ENCODE data around the gene FLT3.
"Not testable (repeated sequence)": the region's sequence is repeated elsewhere in the genome, so short reads cannot be mapped to it uniquely, and the experiment has no call there.

The FLT3 gene

DNA sequence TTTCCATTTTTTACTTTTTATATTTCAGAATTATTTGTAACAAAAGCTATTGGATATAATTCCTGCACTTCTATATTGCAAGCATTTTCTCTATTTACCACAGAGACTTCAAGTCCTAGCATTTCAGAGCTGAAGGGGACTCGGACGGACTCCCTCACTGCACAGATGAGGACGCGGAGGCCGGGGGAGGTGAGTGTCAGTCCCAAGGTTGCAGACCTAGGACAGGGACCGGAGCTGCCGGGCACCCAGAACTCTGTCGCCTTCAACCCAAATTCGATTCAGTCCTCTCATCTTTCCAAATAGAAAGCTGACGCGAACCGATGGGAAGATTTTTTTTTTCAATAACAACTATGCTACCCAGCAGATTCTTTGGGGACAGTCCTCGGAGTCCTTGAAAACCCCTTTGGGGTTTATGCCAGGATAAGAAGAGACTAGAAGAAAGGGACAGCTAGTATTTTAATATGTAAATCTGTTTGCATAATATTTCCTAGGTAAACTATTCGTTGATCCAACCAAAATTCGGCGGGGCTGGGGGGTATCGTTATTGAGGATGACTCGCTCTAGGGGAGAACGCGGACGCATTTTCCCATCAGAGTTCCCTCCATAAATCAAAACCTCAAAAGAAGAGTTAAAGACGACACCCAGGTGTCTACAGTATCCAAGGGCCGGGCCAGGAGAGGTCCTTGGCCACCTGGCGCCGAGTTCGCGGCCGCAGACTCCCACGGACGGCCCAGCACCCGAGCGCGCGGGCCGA lies 803 bp downstream of the FLT3 start:
- DNase-seq (ENCODE audit: low read depth in 2 of 2): no peak

DNA sequence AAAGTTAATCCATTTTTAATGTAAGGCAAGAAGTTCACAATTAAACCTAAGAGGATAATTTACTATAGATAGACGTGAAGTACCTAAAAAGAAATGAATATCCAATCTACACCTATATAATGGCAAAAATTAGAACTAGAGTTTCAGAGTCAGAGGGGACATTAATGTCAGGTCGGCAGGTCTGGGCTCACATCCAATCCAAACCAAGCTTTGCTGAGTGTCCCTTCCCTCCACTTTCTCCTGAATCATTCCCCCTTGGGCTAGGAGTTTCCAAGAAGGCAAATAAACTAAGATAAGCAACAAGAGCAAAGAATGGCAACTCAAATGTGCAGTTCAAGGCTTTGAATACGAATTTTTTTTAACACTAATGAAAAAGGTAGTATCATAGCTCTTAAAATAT lies 2.9 kb downstream of the FLT3 start:
- DNase-seq (ENCODE audit: low read depth in 2 of 2): no peak

DNA sequence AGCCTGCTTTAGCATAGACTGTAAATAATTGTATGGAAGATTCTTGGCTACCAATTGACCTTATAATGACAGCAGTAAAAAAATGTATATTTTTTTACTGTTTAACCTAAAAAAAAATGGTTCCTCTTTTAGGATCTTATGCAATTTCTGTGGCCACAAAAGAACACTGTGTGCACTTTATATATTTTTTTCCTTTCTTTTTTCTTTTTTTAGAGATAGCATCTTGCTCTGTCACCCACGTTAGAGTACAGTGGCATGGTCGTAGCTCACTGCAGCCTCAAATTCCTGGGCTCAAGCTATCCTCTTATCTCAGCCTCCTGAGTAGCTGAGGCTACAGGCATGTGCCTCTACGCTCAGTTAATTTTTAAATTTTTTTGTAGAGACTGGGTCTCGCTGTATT lies 6.1 kb downstream of the FLT3 start:
- DNase-seq (ENCODE audit: low read depth in 2 of 2): no peak

DNA sequence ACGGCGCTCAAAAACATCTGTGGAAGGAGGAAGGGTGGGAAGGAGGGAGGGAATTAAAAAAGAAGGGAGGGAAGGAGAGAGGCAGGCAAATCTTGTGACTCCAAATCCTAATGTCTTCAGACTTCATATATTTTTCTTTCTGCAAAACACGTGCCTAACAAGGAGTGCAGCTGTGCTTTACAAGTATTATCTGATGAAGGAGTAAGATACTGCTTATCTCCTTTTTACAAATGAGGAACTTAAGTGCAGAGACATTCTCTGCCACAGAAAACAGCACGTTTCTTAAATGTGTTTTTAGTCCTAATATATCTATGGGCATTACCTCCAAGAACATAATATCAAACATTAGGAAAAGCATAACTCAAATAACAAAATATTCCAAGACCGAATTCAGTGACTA lies 6.5 kb downstream of the FLT3 start:
- DNase-seq (ENCODE audit: low read depth in 2 of 2): no peak

DNA sequence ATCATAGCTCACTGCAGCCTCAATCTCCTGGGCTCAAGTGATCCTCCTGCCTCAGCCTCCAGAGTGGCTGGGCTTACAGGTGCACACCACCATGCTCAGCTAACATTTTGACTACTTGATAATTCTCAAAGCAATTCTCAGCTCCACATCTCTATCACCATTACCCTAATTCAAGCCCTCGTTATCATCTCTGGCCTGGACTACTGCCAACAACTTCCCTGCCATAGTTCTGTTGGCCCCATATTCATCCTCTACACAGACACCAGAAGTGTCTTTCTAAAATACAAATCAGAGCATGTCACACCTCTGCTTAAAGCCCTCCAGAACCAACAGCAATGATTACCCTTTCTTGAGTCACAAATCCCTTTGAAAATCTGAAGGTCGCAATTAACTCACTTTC lies 7.9 kb downstream of the FLT3 start:
- DNase-seq (ENCODE audit: low read depth in 2 of 2): no peak

DNA sequence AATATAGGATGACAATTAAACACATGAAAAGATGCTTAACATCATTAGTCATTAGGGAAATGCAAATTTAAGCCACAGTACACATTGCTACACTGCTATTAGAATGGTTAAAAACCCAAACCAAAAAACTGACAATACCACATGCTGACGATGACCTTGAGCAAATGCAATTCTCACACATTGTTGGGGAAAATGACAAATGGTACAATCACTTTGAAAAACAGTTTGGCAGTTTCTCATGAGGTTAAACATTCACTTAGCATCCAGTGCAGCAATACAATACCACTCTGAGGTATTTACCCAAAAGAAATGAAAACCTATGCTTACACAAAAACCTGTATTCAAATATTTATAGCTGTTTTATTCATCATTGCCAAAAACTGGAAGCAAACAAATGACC lies 11.3 kb downstream of the FLT3 start:
- no peak for DNase-seq (ENCODE audit: low read depth in 2 of 2)

DNA sequence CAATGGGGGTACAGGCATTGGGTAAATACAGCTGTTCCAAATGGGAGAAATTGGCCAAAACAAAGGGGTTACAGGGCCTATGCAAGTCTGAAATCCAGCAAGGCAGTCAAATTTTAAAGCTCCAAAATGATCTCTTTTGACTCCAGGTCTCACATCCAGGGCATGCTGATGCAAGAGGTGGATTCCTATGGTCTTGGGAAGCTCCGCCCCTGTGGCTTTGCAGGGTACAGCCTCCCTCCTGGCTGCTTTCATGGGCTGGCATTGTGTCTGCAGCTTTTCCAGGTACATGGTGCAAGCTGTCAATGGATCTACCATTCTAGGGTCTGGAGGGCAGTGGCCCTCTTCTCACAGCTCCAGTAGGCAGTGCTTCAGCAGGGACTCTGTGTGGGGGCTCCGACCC lies 22.6 kb downstream of the FLT3 start:
- DNase-seq (ENCODE audit: low read depth in 2 of 2): not testable (repeated sequence)

DNA sequence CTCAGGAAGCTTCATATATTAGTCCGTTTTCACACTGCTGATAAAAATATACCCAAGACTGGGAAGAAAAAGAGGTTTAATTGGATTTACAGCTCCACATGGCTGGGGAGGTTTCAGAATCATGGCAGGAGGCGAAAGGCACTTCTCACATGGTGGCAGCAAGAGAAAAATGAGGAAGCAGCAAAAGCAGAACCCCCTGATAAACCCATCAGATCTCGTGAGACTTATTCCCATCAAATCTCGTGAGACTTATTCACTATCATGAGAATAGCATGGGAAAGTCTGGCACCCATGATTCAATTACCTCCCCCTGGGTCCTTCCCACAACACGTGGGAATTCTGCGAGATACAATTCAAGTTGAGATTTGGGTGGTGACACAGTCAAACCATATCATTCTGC lies 23.1 kb downstream of the FLT3 start:
- DNase-seq (ENCODE audit: low read depth in 2 of 2): no peak

DNA sequence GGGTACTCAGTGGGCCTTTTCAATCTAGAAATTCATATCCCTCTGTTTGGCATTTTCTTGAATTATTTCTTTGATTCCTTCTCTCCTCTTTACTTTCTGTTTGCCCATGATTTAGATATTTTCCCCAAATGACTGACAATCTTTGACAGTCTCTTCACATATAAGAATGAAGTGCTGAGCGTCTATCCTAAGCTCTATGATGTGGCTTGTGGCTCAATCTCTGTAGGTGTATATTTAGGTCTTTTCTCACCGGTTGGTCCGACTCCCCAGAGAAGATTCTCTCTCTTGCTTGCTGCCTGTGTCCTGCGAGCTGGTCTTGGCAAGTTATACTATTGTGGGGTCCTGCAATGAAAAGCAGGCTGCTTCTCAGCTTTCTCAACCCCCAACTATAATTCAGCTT lies 29.0 kb downstream of the FLT3 start:
- DNase-seq (ENCODE audit: low read depth in 2 of 2): no peak

DNA sequence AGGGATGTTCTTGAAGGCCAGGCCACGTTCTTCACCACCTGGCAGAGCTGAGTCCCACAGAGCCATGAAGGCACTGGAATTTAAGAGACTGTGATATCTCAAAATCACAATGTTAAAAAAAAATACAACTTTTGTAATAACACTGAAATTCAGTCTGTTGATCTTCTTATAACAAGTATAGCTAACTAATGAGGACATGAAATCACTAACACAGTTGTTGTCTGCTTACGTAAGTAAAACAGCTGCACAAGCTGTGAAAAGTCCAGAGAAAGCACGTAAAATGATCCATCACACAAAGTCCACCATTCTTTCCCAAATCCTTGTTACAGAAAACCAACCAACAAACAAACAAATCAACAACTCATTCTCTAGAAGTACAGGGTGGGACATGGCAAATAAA lies 32.9 kb downstream of the FLT3 start:
- DNase-seq (ENCODE audit: low read depth in 2 of 2): no peak

DNA sequence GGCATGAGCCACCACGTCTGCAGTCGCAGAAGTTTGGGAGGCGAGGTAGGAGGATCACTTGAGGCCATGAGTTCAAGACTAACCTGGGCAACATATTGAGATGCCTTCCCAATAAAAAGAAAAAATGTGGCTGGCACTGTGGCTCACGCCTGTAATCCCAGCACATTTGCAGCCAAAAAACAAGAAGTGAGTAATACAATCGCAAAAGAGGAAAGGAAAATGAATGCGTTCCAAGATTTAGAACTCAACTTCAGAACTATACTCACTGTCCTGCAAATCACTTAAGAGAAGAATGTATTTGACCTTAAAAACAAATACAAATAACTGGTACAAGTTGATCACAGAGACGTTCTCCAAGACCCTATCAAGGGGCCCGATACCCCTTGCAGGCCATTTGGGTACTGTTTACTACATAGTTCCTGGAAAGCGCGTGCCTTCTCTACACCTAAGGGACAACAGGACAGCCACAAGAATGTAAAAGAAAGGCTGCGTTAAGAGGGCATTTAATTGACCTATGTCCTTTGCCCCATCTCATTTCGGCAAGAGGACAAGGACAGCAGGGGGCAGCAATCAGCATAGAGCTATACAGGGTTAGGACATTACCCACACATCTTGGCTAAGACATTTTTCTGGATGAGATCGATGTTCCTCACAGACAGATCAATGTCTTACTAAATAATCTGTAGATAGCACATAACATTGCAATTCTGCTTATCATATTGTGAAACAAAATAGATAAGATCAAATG lies 41.3 kb downstream of the FLT3 start:
- peak in 1 of 2 donors; percentile 30 for DNase-seq (ENCODE audit: low read depth in 2 of 2)

DNA sequence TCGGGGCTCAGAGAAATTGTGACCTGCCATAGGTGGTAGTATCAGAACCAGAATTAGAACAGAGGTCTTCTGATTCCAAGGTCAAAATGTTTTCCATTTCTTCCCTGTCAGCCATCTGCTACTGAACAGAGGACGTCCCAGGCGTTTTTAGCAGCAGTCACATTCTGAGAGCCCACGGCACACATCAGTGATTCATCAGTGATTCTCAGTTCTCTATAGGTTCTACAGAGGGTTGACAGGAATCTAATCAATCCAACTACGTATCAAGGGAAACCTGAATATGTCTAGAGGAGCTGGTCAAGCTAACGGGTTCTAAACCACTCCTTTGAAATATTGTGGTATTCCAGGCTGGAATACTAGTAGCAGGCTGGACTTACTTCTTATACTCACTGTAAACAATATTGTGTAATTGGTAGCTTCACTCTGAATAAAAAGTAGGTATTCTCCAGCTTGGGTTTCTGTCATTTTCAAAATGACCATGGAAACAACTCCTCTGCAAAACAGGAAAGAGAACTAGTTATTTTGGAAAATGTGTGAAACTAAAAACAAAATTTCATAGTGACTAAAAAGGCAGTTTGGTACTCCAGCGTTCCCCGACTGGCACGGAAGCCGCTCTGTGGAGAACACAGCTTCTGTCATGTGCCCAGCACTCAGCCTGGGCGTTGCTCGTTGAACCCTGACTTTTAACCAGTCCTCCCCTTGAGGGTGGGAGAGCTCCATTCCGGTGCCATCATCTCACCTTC lies 43.2 kb downstream of the FLT3 start:
- DNase-seq (ENCODE audit: low read depth in 2 of 2): no peak

DNA sequence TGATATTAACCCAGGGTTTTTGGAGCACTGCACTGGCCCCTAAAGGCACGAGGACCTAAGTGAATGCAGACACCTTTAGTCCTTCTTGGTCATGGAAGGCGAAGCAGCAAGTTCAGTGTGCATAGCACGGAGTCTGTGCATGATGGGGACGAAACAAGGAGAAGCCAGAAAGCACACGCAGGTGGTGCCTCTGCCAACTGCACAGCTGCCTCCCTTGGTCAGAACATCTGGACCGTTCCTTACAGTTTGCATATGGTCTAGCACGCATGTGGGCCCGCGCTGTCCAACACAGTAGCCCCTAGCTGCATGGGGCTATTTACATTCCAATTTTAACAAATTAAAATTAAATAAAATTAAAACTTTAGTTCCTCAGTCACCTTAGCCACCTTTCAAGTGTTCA lies 44.0 kb downstream of the FLT3 start:
- DNase-seq (ENCODE audit: low read depth in 2 of 2): no peak

DNA sequence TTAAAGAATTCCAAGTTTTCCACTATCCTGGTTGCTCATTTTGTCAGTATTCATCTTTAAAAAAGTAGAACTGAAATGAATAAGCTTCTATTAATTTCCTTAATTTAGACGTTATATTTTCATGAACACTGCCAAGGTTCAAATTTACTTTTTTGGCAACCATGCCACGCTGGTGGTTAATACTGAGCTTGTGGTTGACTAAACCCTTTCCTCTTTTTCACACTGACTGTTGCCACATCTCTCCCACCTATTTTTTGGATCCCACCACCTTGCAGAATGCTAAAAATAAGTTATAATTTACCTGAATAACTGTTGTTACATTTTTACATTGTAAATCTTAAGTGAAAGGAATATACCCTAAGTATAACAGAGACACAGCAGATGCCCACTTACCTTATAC lies 45.0 kb downstream of the FLT3 start:
- DNase-seq (ENCODE audit: low read depth in 2 of 2): no peak

DNA sequence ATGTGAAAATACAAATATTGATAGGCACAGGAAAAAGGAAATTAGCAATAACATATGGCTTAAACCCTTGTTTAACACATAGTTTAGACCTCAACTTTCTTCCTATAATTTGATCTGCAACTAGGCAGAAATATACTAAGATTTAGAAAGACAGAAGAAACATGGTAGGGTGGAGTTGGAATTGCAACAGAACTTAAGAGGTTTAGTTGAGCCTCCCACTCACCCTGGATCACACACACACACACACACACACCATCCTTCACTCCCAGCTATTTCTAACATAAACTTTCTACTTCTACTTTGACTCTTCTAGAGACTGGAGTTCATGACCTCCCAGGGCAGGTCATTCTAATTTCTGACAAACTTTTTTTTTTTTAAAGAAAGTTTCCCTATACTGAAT lies 47.4 kb downstream of the FLT3 start:
- no peak for DNase-seq (ENCODE audit: low read depth in 2 of 2)

DNA sequence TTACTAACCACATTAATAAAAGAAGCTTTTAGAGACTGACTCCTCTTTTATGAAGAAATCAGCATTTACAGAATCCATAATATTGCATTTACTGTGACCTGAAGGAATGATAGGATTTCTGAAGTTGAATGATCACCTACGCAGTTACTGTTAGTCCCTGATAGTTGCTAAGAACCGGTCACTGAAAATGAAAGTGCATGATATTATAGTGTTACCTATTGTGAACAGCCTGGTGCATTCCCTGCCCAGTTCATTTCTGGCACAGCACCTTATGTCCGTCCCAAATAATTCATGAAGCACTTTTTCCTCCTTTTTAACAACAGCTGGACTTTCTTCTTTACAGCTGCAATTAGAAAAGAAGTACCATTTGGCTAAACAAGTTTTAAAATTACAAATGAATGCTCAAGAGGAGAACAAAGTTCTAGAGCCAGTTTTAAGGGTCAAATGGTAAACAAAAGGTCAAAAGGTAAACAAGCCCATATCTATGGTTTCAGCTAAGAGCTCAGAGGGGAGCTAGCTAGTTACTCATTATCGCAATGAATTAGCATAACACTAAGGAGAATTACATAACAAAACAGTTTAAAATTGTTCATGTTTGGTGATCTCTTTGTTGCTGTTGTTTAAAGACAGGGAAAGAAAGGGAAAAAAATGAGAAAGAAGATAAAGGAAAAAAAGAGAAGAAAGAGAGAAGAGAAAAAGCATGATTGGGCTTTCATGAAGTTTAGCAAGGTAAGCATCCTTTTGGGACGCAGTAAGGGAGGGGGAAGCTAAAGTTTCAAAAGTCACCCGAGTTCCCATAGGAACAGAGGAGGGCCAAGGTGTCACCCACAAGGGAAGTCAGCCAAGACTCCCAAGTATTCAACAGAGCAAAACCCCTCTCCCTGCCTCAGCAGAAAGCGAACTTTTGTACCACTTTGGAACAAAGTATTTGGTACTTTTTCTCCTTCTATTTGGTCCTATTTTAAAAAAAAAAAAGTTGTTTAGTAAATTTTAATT lies 50.2 kb downstream of the FLT3 start:
- DNase-seq (ENCODE audit: low read depth in 2 of 2): no peak

DNA sequence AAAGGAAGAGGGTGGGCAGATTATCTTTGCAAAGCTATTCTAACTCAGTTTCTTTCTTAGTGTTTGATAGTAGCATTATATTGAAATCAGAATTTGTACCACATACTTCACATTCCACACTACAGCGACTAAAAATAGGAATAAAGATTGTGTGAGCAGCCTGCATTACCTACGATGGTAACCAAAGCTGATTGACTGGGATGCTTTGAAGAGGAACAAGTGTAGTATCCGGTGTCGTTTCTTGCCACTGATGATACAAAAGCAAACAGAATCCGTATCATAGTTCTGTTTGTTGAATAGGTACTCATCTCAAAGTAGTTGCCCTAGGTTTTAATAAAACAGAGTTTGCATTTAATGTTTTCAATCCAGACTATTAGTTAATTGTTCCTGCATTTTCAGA lies 51.2 kb downstream of the FLT3 start:
- no peak for DNase-seq (ENCODE audit: low read depth in 2 of 2)

DNA sequence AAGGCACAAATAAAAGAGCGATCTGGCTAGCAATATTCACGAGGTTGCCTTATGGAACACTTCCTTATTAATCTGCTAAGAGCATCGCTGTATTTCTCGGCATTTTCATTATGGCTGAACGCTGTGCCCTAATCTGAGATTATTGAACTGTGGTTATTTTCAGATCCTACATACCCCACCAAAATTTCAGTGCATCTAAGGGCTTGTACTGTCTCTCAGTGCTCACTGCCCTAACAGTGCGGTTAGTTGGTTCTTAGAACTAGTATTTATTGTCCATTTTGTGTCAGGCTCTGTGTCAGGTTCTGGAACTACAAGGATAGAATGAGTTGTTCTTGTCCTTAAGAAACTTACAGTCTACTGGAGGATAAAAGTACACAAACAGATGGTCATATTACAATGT lies 51.6 kb downstream of the FLT3 start:
- no peak for DNase-seq (ENCODE audit: low read depth in 2 of 2)

DNA sequence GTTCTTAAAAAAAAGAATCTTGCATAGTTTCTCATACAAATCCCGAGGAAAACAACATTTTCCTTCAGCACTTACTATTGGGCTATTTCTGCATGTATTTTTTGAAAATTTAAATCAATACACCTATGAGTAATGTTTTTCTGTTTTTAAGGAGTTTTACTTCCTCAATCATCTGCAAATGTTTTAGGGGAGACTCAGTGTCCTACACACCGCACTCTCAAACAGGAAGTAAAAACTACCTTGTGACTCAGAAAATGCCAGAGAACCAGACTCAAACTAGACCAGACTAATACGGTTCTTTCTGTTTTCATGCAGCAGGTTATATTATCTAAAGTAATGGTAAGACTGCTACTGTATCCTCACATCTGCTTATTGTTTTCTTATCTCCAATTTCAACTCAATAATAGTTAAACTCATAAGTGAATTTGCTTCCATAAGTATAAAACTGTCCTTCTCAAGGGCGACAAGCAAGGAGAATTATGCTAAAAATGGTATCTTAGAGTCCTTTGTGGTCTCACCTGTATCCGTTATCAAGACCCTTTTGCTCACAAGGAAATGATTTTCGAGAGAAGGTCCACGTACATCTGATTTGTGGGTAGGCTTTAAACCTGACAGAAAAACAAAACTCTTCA lies 52.5 kb downstream of the FLT3 start:
- no peak for DNase-seq (ENCODE audit: low read depth in 2 of 2)

DNA sequence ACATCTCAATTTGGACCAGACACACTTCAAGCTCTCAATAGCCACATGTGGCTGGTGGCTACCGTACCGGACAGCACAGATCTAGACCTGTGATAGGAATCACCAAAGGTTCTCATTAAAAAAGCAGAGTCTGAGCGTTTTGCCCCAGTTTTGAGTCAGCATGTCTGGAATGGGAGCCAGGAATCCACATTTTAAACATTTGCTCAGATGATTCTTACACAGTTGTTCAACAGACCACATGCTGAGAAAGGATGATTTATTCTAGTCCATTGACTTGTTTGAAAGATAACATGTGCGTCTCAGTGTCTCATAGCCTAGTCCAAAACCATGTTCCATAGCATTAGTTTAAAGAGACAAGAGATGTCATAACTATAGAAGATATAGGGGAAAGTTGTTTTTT lies 53.4 kb downstream of the FLT3 start:
- no peak for DNase-seq (ENCODE audit: low read depth in 2 of 2)

DNA sequence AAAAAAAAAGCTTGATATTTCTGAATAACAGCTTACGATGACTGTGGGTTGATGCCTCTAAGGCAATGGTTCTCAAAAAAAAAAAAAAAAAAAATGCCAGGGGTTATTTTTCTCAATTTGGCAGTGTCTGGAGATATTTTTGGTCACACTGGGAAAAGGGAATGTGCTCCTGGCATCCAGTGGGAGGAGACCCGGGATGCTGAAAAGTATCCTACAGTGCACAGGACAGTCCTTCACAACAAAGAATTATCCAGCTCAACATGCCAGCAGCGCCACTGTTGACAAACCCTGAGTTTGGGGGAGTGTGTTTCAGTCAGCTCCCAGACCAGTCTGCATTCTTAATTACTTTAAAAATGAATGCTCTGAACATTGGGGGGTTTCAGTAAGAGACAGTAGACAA lies 54.5 kb downstream of the FLT3 start:
- no peak for DNase-seq (ENCODE audit: low read depth in 2 of 2)

All from stimulated activated CD4-positive, alpha-beta T cell treated with anti-CD3 and anti-CD28 coated beads, Interleukin-15, amount 100 ng/mL, for 48 hours (primary cell).